NCI-H2029 (cell line): ENCODE measurements around the gene PROSER2.

Experiments used
- DNase-seq: peaks from one replicate; lab custom pipeline; 2025; lab: John Stamatoyannopoulos, UW

PROSER2 gene

DNA sequence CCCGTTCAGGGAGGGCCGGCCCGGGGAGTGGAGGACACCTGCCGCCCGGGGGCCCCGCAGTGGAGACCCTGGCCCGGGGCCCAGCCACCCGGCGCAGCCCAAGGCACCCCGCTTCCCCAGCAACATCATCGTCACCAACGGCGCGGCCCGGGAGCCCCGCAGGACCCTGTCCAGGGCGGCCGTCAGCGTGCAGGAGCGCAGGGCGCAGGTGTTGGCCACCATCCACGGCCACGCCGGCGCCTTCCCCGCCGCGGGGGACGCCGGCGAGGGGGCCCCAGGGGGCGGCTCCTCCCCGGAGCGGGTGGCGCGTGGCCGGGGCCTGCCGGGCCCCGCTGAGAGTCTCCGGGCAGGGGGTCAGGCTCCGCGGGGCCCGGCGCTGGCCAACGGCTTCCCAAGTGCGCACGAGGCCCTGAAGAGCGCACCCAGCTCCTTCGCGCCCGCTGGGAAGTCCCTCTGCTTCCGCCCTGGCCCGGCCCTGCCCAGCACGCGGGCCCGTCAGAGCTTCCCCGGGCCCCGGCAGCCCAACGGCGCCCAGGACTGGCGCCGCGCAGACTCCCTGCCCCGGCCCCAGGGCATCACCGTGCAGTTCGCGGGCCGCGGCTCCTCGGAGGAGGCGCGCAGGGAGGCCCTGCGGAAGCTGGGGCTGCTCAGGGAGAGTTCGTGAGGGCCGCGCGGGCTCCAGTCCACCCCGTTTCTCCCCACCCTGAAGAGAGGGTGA is 46.7 kb downstream of the PROSER2 start:
- no peak for DNase-seq

- no peak for DNase-seq
Observed at GRCh38 chr10:11870461-11870780, 47.3 kb downstream of the PROSER2 start.

- no peak for DNase-seq
Observed at GRCh38 chr10:11870900-11871400, 47.8 kb downstream of the PROSER2 start.

DNA sequence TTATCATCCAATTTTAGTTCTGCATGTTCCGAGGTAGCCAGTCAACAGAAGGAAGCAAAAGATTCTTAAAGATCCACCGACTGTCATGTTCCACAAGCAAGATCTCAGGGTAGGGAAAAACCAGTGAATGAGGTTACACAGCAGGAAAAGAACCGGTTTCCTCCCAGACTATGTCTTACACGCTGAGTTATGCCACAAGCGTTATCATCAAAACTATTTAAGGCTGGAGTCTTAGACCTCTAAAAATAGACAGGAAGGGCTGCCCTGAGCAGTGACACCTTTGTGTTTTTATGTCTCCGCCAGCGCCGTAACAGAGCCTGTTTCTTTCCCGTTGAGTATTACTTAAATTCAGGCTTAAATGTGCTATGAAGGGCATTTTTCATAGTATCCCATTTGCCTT is 48.3 kb downstream of the PROSER2 start:
- no peak for DNase-seq

- DNase-seq = peak; percentile 20
Observed at GRCh38 chr10:11874568-11875493, 51.7 kb downstream of the PROSER2 start.

GRCh38 chr10:11875494-11876281 is 52.5 kb downstream of the PROSER2 start:
- no peak for DNase-seq

- DNase-seq = no peak
Observed at GRCh38 chr10:11876324-11876723, 53.2 kb downstream of the PROSER2 start.

DNA sequence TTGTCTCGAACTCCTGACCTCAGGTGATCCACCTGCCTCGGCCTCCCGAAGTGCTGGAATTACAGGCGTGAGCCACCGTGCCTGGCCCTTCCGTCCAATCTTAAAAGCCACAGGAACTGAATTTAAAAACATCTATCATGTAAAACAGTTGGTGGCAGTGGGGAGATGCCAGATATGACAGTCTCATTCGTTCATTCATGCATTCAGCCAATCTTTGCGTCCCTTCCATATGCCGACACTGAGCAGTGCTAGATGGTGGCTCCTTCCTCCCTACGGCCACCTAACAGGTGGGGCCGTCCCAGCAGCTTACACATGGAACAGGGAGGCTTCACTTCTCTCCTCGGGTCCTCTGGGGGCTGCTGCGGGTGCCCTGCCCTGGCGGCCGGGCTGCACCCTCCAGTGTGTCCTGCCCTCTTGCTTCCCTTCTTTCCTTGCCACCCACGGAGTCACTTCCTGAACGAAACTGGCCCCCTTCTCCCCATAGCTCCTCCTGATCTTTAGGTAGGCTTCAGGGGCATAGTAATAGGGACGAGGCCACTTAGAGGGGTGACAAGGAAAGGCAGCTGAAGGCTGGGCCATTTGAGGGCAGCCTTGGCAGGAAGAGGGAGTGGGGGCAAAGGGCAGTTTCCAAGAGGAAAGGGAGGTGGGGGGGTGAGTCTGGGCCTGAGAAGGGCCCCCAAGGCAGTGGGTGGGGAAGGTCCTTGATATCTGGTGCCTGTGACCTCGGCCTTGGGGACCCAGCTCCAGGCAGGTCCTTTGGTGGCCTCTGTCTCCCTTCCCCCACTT is 53.8 kb downstream of the PROSER2 start:
- no peak for DNase-seq

GRCh38 chr10:11877591-11877905 is 54.4 kb downstream of the PROSER2 start:
- DNase-seq = no peak

DNA sequence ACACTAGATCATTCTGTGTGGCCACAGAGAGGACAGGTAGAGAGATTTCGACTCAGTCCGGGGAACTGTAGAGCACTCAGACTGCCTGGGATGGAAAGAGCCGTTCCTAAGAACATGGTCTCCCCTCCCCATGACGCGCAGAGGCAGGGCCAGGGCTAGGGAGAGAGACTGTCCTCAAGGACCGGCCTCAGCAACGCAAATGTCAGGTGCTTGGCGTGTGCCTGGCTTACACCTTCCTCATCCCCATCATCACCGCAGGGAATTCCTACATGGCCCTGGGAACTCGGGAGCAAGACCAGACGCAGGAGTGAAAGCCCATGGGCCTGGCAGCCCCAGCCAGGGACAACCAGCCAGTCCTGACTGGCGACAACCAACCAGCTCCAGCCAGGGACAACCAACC is 55.6 kb downstream of the PROSER2 start:
- DNase-seq = no peak

GRCh38 chr10:11879387-11880094 is 56.4 kb downstream of the PROSER2 start:
- no peak for DNase-seq

- DNase-seq = no peak
Observed at GRCh38 chr10:11880151-11881029, 57.2 kb downstream of the PROSER2 start.

DNA sequence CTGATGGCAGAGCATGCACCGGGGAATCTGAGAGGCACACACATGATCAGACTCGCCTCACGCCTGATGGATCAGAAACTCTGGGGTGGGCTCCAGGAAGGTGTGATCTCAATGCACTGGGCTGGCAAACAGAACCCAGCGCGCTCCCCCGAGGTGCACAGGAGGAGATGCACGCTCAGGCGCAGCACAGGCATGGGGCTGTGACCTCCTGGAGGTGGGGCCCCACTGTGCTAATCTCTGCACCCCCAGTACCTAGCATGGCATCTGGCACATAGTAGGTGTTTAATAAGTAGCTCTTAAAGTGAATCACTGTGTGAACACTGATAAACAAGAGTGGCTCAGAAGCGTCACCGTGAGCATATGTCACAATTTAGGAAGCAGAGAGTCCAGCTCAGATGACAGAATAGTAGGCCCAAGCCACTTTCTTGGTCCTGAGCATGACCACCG is 57.9 kb downstream of the PROSER2 start:
- DNase-seq = no peak

GRCh38 chr10:11881477-11882417 is 58.6 kb downstream of the PROSER2 start:
- DNase-seq = no peak

- DNase-seq = no peak
Observed at GRCh38 chr10:11882646-11883375, 59.7 kb downstream of the PROSER2 start.

GRCh38 chr10:11884706-11885423 is 61.7 kb downstream of the PROSER2 start:
- DNase-seq = no peak

GRCh38 chr10:11885437-11886137 is 62.4 kb downstream of the PROSER2 start:
- DNase-seq = no peak
